NT2/D1 (cell line): ENCODE measurements around the gene MGAT5.

ENCODE experiments used
- YY1 ChIP-seq: IDR thresholded peaks from 2 replicates; pipeline ENCODE4 v1.6.1; 2011; ENCODE audit not compliant: insufficient read length, insufficient read depth
- ZNF274 ChIP-seq: IDR thresholded peaks from 2 replicates; pipeline ENCODE4 v1.6.1; 2011; ENCODE audit warnings: mild to moderate bottlenecking, low read depth, low read length

DNA sequence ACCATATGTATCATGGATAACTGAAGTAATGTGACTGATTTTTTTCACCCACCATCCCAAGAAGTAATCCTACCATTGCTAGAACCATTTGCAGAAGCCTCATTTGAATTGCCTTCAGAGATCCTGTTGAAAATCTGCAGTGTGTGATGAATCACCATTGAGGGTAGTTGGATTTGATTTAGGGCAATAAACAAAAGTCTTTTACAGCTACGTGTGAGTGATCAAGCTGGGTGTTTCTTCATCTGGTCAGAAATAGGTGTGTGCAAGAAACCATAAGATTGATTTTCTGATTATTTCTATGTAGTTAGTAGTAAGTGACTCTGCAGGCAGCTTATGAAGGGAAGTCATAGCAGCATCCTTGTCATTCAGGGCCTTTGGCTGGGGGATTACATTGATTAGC, 159.6 kb downstream of the MGAT5 start:
- TF ChIP-seq ZNF274 (no peak), YY1 (no peak)
